Panc1 (cell line): ENCODE results near the gene AAMP.

Experiments
- CTCF ChIP-seq: fragments of 450-650 bp; IDR thresholded peaks from 2 replicates; pipeline ENCODE4 v1.5.1; 2017; ENCODE audit warnings: mild to moderate bottlenecking
- POLR2AphosphoS5 ChIP-seq: IDR thresholded peaks from 2 replicates; pipeline ENCODE4 v1.6.1; 2012; ENCODE audit warnings: mild to moderate bottlenecking, low read depth, low read length, moderate library complexity
- SIN3A ChIP-seq: IDR thresholded peaks from 2 replicates; pipeline ENCODE4 v1.6.1; 2012; ENCODE audit warnings: low read depth, mild to moderate bottlenecking, low read length, moderate library complexity, borderline replicate concordance; ENCODE audit not compliant: insufficient read depth
- TCF7L2 ChIP-seq: IDR thresholded peaks from 2 replicates; pipeline ENCODE4 v1.6.1; 2011; ENCODE audit warnings: mild to moderate bottlenecking, low read depth, low read length, inconsistent platforms
- TF ChIP-seq, protein P1 (sequence below), 2 experiments: IDR thresholded peaks; 2 replicates each; pipeline ENCODE4 v1.6.1; 2011 to 2012; ENCODE audit warnings: low read depth in 2 of 2, control low read depth in 1 of 2, low read length in 1 of 2, mild to moderate bottlenecking in 1 of 2, moderate library complexity in 1 of 2; ENCODE audit not compliant: insufficient read depth in 1 of 2

DNA sequence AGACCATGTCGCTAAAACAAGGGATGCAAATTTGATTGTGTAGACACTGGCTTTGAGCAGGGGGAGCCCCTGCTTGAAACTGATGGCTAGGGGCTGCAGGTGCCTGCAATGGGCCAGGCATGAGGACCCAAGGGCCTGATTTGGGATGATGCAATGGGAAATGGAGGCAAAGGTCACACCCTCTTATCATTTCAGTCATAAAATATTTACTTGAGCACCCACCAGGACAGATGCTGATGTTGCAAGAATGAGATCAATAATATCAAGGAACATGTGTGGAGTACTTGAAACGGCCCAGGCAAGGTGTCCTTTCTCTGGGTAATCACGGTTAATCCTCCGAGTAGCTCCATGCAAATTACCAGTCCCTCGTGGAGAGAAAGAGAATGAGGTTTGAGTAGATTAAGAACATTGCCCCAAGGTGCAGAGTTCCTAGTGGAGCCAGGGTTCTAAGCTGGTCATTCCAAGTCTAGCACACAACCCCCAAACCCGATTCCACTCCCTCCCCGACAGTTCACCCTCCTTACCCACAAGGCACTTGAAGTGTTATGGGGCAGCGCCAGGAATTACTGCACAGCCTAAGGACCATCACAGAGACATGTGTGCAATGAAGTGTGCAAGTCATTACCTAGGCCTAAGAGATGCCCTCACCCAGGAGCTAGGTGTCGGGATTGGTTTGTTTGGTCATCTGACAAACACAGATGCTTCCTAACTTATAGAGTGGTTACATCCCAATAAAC lies 36.4 kb upstream of the AAMP start:
- TF ChIP-seq POLR2AphosphoS5 = no peak
- no peak for TF ChIP-seq CTCF
- no peak for TF ChIP-seq SIN3A
- TF ChIP-seq, protein P1, sequence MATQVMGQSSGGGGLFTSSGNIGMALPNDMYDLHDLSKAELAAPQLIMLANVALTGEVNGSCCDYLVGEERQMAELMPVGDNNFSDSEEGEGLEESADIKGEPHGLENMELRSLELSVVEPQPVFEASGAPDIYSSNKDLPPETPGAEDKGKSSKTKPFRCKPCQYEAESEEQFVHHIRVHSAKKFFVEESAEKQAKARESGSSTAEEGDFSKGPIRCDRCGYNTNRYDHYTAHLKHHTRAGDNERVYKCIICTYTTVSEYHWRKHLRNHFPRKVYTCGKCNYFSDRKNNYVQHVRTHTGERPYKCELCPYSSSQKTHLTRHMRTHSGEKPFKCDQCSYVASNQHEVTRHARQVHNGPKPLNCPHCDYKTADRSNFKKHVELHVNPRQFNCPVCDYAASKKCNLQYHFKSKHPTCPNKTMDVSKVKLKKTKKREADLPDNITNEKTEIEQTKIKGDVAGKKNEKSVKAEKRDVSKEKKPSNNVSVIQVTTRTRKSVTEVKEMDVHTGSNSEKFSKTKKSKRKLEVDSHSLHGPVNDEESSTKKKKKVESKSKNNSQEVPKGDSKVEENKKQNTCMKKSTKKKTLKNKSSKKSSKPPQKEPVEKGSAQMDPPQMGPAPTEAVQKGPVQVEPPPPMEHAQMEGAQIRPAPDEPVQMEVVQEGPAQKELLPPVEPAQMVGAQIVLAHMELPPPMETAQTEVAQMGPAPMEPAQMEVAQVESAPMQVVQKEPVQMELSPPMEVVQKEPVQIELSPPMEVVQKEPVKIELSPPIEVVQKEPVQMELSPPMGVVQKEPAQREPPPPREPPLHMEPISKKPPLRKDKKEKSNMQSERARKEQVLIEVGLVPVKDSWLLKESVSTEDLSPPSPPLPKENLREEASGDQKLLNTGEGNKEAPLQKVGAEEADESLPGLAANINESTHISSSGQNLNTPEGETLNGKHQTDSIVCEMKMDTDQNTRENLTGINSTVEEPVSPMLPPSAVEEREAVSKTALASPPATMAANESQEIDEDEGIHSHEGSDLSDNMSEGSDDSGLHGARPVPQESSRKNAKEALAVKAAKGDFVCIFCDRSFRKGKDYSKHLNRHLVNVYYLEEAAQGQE (IDR thresholded peaks at IDR 0.05; ENCODE audit: insufficient read depth in 1 of 2, low read depth in 2 of 2, low read length in 1 of 2) = no peak
- no peak for TF ChIP-seq TCF7L2
